ENCODE results near the gene MPRIP.
"Not testable (repeated sequence)": the region's sequence is repeated elsewhere in the genome, so short reads cannot be mapped to it uniquely, and the experiment has no call there.

MPRIP gene

GRCh38 chr17:17175340-17175739 lies 133.1 kb downstream of the MPRIP start:
- DNase-seq = no peak

DNA sequence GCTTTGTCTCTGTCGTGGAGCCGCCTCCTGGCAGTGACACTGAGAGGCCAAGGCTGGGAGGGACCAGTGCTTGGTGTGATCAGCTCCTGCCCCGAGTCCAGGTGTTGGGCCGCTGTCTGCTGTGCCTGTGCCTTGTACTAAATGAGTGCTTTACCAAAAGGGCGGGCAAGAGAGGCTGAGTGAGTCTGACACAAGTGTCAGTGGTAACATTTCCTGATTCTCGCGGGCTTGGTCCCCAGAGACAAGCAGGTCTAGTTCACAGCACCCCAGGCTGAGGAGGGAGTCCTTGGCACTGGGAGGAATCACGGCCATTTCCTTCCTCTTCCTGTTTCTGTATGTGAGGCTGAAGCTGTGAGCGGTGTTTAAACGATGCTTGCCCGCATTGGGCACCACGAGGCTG lies 133.7 kb downstream of the MPRIP start:
- DNase-seq = no peak

DNA sequence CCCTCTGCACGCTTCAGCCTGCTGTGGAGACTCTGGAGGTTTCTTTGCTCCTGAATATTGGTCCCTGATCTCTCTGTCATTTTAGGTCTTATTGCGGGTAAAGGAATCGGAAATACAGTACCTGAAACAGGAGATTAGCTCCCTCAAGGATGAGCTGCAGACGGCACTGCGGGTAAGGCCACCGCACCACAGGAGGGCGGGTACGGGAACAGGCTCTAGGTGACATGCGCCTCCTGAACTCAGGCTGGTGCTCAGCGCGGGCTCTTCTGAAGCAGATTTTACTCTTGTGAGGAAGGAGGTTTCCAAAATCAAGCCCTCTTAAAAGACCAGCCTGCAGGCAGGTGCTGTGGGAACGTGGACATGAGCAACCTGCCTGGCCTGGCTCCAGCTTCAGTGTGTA lies 134.1 kb downstream of the MPRIP start:
- no peak for DNase-seq

- DNase-seq = no peak
These were observed 134.9 kb downstream of the MPRIP start for GRCh38 chr17:17177176-17177575.

- DNase-seq = no peak
These were observed 137.1 kb downstream of the MPRIP start for GRCh38 chr17:17179371-17179827.

DNA sequence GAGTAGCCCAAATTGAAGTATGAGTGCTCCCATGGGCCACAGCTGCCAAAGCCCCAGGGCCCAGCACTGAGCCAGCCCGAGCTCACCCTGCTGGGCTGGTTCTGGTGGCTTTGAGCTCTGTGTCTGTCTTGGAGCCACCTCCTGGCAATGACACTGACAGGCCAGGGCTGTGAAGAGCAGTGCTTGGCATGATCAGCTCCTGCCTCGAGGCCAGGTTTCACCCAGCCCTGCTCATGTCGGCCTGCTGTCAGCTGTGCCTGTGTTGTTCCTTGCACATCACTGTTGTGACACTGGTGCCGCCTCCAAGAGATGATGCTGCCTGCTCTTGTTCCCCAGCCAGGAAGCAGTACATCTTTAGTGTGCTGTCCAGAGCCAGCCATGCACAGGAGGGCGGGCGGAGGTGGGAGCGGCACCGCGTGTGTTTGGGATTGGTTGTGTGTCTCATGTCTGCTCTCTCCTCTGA lies 137.9 kb downstream of the MPRIP start:
- DNase-seq = no peak

- DNase-seq = no peak
These were observed 138.7 kb downstream of the MPRIP start for GRCh38 chr17:17180741-17181525.

DNA sequence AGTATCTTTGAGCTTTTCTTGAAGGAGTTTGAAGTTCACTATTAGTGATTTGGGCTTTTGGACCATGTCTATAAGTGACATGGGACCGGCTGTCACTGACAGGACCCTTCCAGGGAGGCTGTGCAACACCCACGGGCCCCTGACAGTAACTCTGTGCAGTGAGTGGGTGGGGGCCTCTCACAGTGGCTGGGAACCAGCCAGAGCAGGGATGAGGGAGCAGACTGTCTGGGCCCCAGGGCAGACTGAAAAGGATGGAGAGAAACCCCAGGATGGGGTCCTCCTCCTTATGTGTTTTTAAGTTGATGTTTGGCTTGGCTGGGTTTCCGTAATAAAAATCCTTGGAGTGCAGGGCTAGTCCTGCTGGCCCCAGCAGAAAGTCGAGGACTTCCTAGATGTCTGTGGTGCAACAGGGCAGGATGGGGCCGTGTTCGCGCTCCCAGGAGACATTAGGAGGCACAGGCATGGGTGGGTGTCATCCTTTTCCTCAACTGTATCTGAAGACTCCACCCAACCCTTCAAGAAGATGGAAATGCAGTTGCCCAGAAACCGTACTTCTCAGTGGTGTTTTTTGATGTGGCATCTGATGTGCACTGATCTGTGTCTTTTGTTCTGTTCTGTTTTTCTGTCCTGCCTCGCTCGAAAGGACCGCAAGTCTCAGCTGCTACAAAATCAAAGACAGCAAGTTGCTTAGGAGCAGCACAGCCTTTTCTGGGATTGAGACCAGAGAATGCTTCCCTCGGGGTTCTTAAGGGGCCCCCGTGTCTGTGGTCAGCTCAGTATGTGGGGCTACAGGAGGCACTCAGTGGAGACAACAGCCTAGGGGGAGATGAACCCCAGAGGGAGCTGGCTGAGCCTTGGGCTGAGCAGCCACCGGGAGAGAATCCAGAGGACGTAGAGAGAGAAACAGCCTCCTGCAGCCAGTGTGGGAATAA lies 139.7 kb downstream of the MPRIP start:
- DNase-seq = no peak

DNA sequence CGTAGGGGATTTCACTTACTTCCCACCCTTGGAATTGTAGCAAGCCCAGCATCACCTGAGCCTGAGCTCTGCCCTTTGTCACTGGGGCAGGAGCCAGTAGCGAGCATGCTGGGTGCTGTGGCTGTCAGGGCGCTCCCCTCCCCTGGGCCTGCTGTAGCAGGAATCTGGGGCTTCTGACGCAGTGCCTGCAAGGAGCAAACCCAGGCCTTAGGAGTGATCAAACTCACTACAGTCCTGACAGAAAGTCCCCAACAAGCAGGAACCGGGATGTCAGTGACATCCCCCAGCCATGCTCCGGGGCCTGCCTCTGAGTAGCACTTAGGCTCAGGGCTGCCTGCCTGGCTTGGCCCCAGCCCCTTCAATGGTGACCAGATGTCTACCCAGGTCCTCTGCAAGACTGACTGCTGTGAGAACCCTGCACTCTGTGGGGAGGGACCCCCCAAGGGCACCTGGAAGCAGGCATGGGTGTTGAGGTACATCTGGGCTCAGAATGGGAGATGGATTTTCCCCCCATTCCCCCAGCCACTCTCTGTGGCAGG lies 140.4 kb downstream of the MPRIP start:
- DNase-seq = no peak

GRCh38 chr17:17183744-17184143 lies 141.5 kb downstream of the MPRIP start:
- DNase-seq = no peak

- DNase-seq = not testable (repeated sequence)
These were observed 142.9 kb downstream of the MPRIP start for GRCh38 chr17:17184985-17185757.

DNA sequence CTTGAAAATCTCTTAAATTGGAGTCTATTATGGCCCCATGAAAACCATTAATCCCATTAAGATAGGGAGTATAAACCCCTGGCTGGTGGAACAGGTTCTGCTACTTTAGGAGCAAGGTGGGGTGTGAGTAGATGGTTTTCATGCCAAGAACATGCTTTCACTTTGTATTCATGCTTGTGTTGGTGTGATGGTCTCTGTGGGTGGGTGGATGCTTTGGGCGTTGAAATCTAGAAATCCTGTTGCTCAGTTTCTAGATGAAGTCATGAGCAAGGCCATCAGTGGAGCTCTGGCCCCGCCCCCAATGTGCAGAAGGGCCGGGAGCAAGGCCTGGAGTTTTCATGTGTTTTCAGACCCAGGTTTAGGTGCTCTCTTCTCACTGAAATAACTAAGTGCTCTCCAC lies 143.8 kb downstream of the MPRIP start:
- DNase-seq = no peak

DNA sequence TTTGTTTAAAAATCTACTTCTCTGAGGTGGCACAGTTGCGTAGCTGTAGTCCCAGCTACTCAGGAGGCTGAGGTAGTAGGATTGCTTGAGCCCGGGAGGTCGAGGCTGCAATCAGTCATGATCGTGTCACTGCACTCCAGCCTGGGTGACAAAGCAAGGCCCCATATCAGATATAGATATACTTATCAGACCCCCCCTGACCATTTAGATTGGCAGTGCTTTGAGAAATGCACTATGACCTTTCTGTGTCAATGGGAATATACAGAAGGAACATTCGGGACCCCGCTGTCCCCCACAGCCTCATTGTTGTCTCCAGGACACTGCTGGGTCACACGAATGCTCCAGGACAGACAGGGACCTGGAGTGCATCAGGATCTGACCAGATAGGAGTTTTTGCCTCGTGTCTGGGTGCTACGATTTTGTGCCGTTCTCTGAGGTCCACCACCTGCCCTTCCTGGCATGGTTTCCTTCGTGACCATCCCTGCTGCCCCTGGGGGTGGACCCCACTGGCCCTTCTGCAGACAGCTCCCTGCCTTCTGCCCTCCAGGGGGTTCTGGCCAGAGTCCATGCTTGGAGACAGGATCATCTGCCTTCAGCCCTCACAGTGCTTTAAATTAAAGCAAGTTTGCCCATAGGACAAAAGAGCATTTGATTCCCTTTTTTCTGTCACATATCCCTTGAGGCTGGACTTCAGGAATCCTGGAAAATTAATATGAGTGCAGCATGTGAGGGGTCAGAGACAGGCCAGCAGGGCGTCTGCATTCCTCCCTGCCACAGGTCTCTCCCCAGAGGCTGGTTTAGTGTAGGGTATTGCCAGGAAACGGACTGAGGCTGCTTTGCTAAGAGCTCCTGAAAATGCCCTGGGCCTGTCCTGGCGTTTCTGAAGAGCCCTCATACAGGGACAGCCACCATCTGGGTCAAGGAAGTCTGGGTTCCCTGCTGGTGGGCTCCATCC lies 144.6 kb downstream of the MPRIP start:
- no peak for DNase-seq

GRCh38 chr17:17188586-17188985 lies 146.3 kb downstream of the MPRIP start:
- DNase-seq = no peak

DNA sequence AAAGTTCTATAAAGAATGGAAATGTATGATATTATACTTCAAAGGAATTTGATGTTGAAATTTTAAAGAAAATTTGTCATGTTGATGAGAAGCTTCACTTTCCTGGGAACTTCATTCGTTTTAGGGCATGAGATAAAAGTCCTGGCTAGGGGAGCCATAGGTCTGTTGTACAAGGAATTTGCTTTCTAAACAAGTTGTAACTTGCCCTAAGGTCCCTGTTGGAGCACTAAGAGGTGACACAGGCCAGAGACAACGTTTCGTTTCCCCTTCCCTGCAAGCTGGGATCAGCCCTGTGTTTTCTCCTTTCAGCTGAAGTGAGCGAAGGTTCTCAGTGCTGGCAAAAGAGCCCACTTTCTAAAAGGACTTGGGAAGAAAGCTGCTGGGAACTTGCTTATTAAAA lies 147.3 kb downstream of the MPRIP start:
- no peak for DNase-seq

DNA sequence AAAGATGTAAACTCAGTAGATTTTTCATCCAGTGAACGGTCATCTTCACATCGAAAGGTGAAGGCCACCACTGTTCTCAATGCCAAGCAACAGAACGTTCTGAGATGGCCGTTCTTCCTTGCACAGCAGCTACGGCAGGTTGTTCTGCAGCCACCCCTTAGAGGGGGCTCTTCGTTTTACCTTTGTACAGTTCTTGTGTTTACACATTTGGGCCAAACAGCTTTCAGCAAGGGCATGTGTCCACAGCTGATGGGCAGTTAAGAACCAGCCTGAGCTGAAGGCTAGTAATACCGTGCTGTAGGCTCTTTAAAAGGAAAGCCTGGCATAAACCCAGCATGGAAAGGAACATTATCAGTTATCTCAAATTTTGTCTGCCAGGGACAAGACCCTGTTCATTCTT lies 147.9 kb downstream of the MPRIP start:
- no peak for DNase-seq

DNA sequence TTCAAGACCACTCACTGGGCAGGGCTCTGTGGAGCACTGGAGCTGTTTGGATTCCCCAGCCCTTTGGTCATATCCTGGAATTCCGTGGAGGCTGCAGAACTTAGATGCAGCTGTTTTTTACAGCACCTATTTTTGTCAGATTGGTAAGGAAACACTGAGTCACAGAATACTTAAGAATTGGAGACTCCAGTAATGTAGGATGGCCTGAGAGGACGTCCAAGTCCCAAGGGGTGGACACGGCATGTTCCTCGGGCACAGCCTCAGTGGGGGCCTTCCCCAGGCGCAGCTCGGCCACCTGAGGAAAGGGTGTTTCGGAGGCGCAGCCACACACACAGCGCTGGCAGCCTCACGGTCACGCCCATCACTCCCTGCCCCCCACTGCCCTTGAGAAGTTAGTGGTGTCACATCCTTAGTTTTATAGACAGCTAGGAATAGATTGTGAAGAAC lies 149.1 kb downstream of the MPRIP start:
- no peak for DNase-seq

- DNase-seq = no peak
These were observed 149.7 kb downstream of the MPRIP start for GRCh38 chr17:17191961-17192381.

- DNase-seq = not testable (repeated sequence)
These were observed 153.2 kb downstream of the MPRIP start for GRCh38 chr17:17195466-17195865.

DNA sequence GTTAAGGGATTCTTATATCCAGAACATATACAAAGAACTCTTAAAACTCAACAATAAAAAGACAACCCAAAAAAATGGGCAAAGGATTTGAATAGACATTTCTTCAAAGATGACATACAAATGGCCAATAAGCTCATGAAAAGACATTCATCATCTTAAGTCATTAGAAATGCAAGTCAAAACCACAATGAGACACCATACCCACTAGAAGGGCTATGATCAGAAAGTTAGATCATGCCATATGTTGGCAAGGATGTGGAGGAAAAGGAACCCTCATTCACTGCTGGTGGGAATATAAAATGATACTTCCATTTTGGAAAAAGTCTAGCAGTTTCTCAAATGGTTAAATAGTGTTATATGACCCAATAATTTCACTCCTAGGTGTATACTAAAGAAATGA lies 154.5 kb downstream of the MPRIP start:
- no peak for DNase-seq

DNA sequence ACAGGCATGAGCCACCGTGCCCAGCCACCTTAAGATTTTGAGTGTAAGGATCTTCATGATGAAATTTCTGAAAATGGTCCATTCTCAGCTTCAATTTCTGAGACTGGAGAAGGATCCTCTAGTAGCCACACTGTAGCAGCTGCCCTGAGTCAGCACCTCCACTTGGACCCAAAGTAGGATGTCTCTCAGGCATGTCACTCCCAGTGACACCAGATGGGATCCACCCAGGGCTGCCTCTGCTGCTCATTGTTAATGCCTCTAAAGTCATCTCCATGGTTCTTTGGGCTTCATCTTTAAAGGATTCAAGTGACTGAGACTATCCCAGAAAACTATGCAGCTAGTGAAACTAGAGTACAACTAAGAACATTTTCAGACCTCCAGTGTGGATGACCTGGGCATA lies 156.0 kb downstream of the MPRIP start:
- DNase-seq = peak; percentile 56
